Omental fat pad (tissue), 4 donors: ENCODE measurements around the gene SMAD5. TPM values are rescaled to one million over a fixed set of nuclear protein-coding genes. Genes with fewer than 3 reads are reported as not detected.

Experiments
- ATAC-seq: fragments of 150-250 bp; one replicate; pipeline ENCODE4 v1.9.1; 2016; ENCODE audit warnings: mild to moderate bottlenecking, moderate library complexity; ENCODE audit not compliant: low FRiP score
- DNase-seq: peaks from one replicate; pipeline ENCODE4 v3.0.0-alpha.2; 2019; ENCODE audit warnings: low spot score
- CTCF ChIP-seq, 3 donors: fragments of 450-650 bp; IDR thresholded peaks; one replicate each; pipeline ENCODE4 v1.5.1; 2016 to 2017; ENCODE audit warnings: antibody characterized with exemption in 3 of 3, mild to moderate bottlenecking in 3 of 3, moderate library complexity in 2 of 3
- small RNA-seq: library from RNA; depleted of rRNA; stranded (forward); fragments of <200 nt; gene quantifications from one replicate; pipeline ENCODE3, GENCODE V24; 2016
- total RNA-seq, 4 donors: library from RNA; depleted of rRNA; stranded (reverse); fragments of >200 nt; gene quantifications; one replicate each; pipeline ENCODE4 v1.1.0, GENCODE V29; 2016

The SMAD5 gene
- total RNA-seq, 4 donors from 2014 or later, result 36.9 to 64.9 (median 43.1) TPM

GRCh38 chr5:136226401-136226800, 93.8 kb downstream of the SMAD5 start:
- DNase-seq (no peak), ATAC-seq (no peak)
- no peak for TF ChIP-seq CTCF (IDR thresholded peaks at IDR 0.05)

GRCh38 chr5:136228136-136228757, 95.6 kb downstream of the SMAD5 start:
- no peak for DNase-seq
- TF ChIP-seq CTCF (IDR thresholded peaks at IDR 0.05), result no peak
- ATAC-seq, result no peak

- ATAC-seq, result no peak
- DNase-seq, result no peak
- TF ChIP-seq CTCF (IDR thresholded peaks at IDR 0.05), result no peak
Observed at GRCh38 chr5:136230176-136230575, 97.5 kb downstream of the SMAD5 start.

DNA sequence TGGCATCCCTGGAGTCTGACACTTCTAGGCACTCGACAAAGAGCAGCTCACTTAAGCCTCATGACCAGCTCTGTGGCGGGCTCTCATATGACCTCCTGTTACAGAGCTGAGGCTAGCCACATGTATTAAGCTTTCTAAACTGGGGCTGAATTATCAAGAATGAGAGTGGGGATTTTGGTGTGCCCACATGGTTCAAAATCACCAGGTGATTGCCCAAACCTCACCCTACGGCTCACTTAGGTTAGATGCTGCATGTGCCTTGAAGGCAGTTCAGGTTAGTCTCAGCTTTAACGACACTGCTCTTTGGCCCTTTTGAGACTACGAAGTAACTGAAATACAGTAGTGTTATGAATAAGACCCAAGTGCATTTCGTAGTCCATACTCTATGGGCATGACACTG, 99.7 kb downstream of the SMAD5 start:
- DNase-seq, result no peak
- no peak for ATAC-seq
- TF ChIP-seq CTCF (IDR thresholded peaks at IDR 0.05), result no peak

Small RNA genes within 50 kb of the gene (small RNA-seq; reads per million reads assigned to genes)
- gene RF02173, result not detected
- not detected for gene RF02175
- gene RF02176, result not detected

Other genes starting within 250 kb of the SMAD5 start
- gene IL9, start 237.0 kb upstream of the SMAD5 start, total RNA-seq, result not detected
- gene LECT2, start 177.9 kb upstream of the SMAD5 start, total RNA-seq, result not detected
- 100 to 1,000 TPM; 117 to 338 (median 180) TPM for gene TGFBI, start 103.9 kb upstream of the SMAD5 start, total RNA-seq
- gene SMIM32, start 60.3 kb downstream of the SMAD5 start, total RNA-seq, result not detected
- gene TRPC7, start 232.7 kb downstream of the SMAD5 start, total RNA-seq, result not detected